GM12878 (cell line): ENCODE results near the gene ZNF75A. TPM values are rescaled to one million over a fixed set of nuclear protein-coding genes. Genes with fewer than 3 reads are reported as not detected.
A peak's percentile ranks its signal among the peaks of the same experiment; 100 is the strongest.

Source experiments
- ATAC-seq: fragments of 200-7000 bp; cut with Tn5 transposase; 3 replicates; pipeline ENCODE4 v1.9.1; 2020; ENCODE audit warnings: mild to moderate bottlenecking, moderate library complexity
- BruUV-seq: library from RNA; stranded (reverse); fragments of 400-500 nt; replicated peaks from 2 replicates; lab custom pipeline; 2021; lab: Mats Ljungman, UMichigan
- CTCF ChIA-PET: fragments of 300-600 bp; sonication (Branson Sonifier 250); formaldehyde crosslinking; extraction: SDS; loops from one replicate; lab custom pipeline; 2021; ENCODE audit warnings: inconsistent platforms; lab: Yijun Ruan, JAX
- POLR2A ChIA-PET: fragments of 350-600 bp; formaldehyde crosslinking; extraction: SDS; loops from one replicate; lab custom pipeline; 2021; ENCODE audit warnings: inconsistent platforms; lab: Charles Lee
- RAD21 ChIA-PET: fragments of 300-600 bp; sonication (Branson Sonifier 250); formaldehyde crosslinking; loops from one replicate; lab custom pipeline; 2023; ENCODE audit warnings: antibody characterized with exemption; ENCODE audit not compliant: unreplicated experiment; lab: Charles Lee
- SMC1A ChIA-PET: fragments of 300-600 bp; sonication (Branson Sonifier 250); formaldehyde crosslinking; loops from one replicate; lab custom pipeline; 2023; ENCODE audit not compliant: unreplicated experiment, uncharacterized antibody; lab: Charles Lee
- DNase-seq: peaks from one replicate; pipeline ENCODE4 v3.0.0-alpha.2; 2011; ENCODE audit warnings: low read depth, low spot score
- FAIRE-seq: peaks from 3 replicates; lab custom pipeline; 2011; peaks lifted over from hg19 to GRCh38; lab: Jason Lieb, UNC
- H2AFZ ChIP-seq: 2 replicates; pipeline ENCODE4 v1.6.0; 2011; ENCODE audit warnings: low read depth, low read length, control low read depth; ENCODE audit not compliant: control insufficient read depth
- H3K27ac ChIP-seq: 2 replicates; pipeline ENCODE4 v1.5.1; 2011; ENCODE audit warnings: control low read depth; ENCODE audit not compliant: control insufficient read depth, insufficient read depth
- H3K27me3 ChIP-seq, 2 experiments: replicated peaks in 1 of 2; 2 replicates each; pipeline versions ENCODE4 v1.6.0 to v1.6.1; 2011; ENCODE audit warnings: low read length in 1 of 2; ENCODE audit not compliant: control insufficient read depth in 2 of 2, insufficient read depth in 2 of 2
- H3K36me3 ChIP-seq, 2 experiments: 2 replicates each; pipeline ENCODE4 v1.5.1; 2011; ENCODE audit warnings: low read length in 1 of 2; ENCODE audit not compliant: control insufficient read depth in 2 of 2, insufficient read depth in 2 of 2
- H3K4me1 ChIP-seq: 2 replicates; pipeline ENCODE4 v1.6.1; 2011; ENCODE audit warnings: mild to moderate bottlenecking, low read length, moderate library complexity, mixed read lengths; ENCODE audit not compliant: control insufficient read depth, insufficient read depth
- H3K4me2 ChIP-seq: 2 replicates; pipeline ENCODE4 v1.6.0; 2011; ENCODE audit warnings: control low read depth; ENCODE audit not compliant: control insufficient read depth, insufficient read depth
- H3K4me3 ChIP-seq: fragments of 200-600 bp; sonication (generic); 2 replicates; pipeline ENCODE4 v1.5.1; 2016
- H3K79me2 ChIP-seq: 2 replicates; pipeline ENCODE4 v1.6.0; 2011; ENCODE audit warnings: low read length; ENCODE audit not compliant: control insufficient read depth, insufficient read depth
- H3K9ac ChIP-seq: 2 replicates; pipeline ENCODE4 v1.8.0; 2011; ENCODE audit warnings: low read length, control low read depth, mixed read lengths; ENCODE audit not compliant: control insufficient read depth, insufficient read depth
- H3K9me3 ChIP-seq: replicated peaks from 3 replicates; pipeline ENCODE4 v1.5.1; 2011; ENCODE audit warnings: mild to moderate bottlenecking, low read length; ENCODE audit not compliant: control insufficient read depth, insufficient read depth
- H4K20me1 ChIP-seq: 2 replicates; pipeline ENCODE4 v1.6.0; 2011; ENCODE audit not compliant: control insufficient read depth, insufficient read depth
- DPF2 ChIP-seq: fragments of 450-650 bp; IDR thresholded peaks from 2 replicates; pipeline ENCODE4 v1.6.1; 2017; ENCODE audit warnings: mild to moderate bottlenecking
- IKZF1 ChIP-seq: fragments of 450-650 bp; conservative IDR thresholded peaks from 2 replicates; pipeline ENCODE4 v1.6.1; 2017; ENCODE audit warnings: antibody characterized with exemption, mild to moderate bottlenecking
- SIN3A ChIP-seq: IDR thresholded peaks from 2 replicates; pipeline ENCODE4 v1.6.1; 2012; ENCODE audit warnings: low read depth, low read length, improper control_type of control experiment
- SMARCA5 ChIP-seq: fragments of 450-650 bp; IDR thresholded peaks from 2 replicates; pipeline ENCODE4 v1.6.1; 2017; ENCODE audit warnings: mild to moderate bottlenecking
- STAT3 ChIP-seq: IDR thresholded peaks from 2 replicates; pipeline ENCODE4 v1.6.1; 2011; ENCODE audit warnings: low read depth, low read length, improper control_type of control experiment
- ZBED1 ChIP-seq: IDR thresholded peaks from 2 replicates; pipeline ENCODE4 v1.6.1; 2016; ENCODE audit warnings: borderline replicate concordance
- ZNF207 ChIP-seq: fragments of 450-650 bp; IDR thresholded peaks from 2 replicates; pipeline ENCODE4 v1.6.1; 2014; ENCODE audit warnings: antibody characterized with exemption, mild to moderate bottlenecking, borderline replicate concordance
- ZNF217 ChIP-seq: fragments of 450-650 bp; IDR thresholded peaks from 2 replicates; pipeline ENCODE4 v1.6.1; 2017; ENCODE audit warnings: antibody characterized with exemption, mild to moderate bottlenecking
- WGBS: methylation state at CpG from one replicate; pipeline ENCODE4 v1.1.6; 2016; ENCODE audit warnings: low lambda C conversion rate; ENCODE audit not compliant: insufficient replicate concordance, insufficient coverage; ENCODE audit errors: missing lambda C conversion rate; 5-methylcytosine and 5-hydroxymethylcytosine counted together
- in situ Hi-C: fragments of 300-500 bp; cut with MboI; formaldehyde crosslinking; loops from 9 replicates; pipeline ENCODE4 v1.14.3; 2018; ENCODE audit warnings: mixed read lengths
- intact Hi-C: fragments of 100-400 bp; cut with micrococcal nuclease; formaldehyde crosslinking; loops from one replicate; pipeline ENCODE4 v1.14.2; 2022; ENCODE audit not compliant: unreplicated experiment
- polyA plus RNA-seq, 11 experiments: library from polyadenylated mRNA; depleted of rRNA in 4 of 11; unstranded in 6 of 11; stranded (reverse) in 5 of 11; fragments of >200 nt; fragmentation: Nextera tagmentation in 4 of 11; fragmentation: Illumina TruSeq in 1 of 11; extraction: Ambion mirVana in 4 of 11; extraction: Trizol in 1 of 11; gene quantifications; 1 replicate in 1 of 11; 2 replicates in 10 of 11; pipeline versions ENCODE4 v1.2.1 to v1.2.3, GENCODE V29; 2011 to 2016; ENCODE audit warnings: inconsistent platforms in 2 of 11, missing spikeins in 2 of 11, low read depth in 1 of 11
- total RNA-seq, 4 experiments: library from RNA; depleted of rRNA in 3 of 4; stranded (reverse); fragments of >200 nt in 3 of 4; fragmentation: Illumina TruSeq in 1 of 4; extraction: Trizol in 1 of 4; gene quantifications; 2 replicates each; pipeline versions ENCODE4 v1.2.1 to v1.2.3, GENCODE V29; 2013 to 2021
- TF ChIP-seq, protein P1 (sequence below): fragments of 450-650 bp; IDR thresholded peaks from 2 replicates; pipeline ENCODE4 v1.6.1; 2014; ENCODE audit warnings: mild to moderate bottlenecking
- TF ChIP-seq, protein P2 (sequence below): fragments of 450-650 bp; formaldehyde crosslinking; IDR thresholded peaks from 2 replicates; pipeline ENCODE4 v1.4.0; 2020; ENCODE audit warnings: mild to moderate bottlenecking, moderate library complexity

The ZNF75A gene
- total and polyA plus RNA-seq, 10 of the 15 experiments (the other 5 are each of a cell fraction or from before 2014, with no cell fraction given) = 7.4 to 21.2 (median 16.1) TPM

DNA sequence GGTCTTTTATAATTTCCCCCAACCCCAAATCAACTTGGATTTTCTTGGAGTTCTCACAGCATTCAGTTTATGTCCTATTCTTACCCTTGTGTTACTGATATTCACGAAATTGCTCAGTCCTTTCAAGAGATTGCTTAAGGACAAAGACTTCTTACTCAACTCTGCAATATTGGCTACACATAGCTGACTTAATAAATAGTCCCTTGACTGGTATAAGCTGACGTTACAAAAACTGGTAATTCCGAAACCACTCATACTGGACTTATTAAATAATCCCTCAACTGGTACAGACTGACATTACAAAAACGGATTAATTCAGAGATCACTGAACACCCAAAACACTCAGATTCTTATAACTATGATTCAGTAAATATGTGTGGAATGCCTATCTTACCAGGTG is 927 bp upstream of the ZNF75A start:
- Histone ChIP-seq H3K9me3 (peaks cover 42% of the 10 kb centered on the region), H3K36me3 (peaks cover 0 to 6% of the 10 kb centered on the region in 2 experiments; a peak in 1 of 4 replicates), H3K27me3 (no peaks in the 10 kb centered on the region), H3K4me3 (peak overlapping the region; percentile 79), H3K27ac (no peak overlapping the region), H3K4me1 (peaks cover 6% of the 10 kb centered on the region; the same call in 1 of the 2 replicates), H2AFZ (no peak overlapping the region; the same call in 1 of the 2 replicates), H3K4me2 (peak overlapping the region; percentile 91), H3K9ac (no peak overlapping the region), H4K20me1 (no peaks in the 10 kb centered on the region), H3K79me2 (peaks cover 2% of the 10 kb centered on the region)
- intact Hi-C loops = no loop called here
- WGBS = 80% methylated on average over 4 of the region's 4 CpGs
- ChIA-PET RAD21 (interaction anchor here (1.1 kb wide), 1 partner anchor 97 kb away, joined by 4 read pairs; the partner anchor contains the start of gene ZNF174), CTCF (interaction anchor here (0.6 to 1.9 kb wide), 2 partner anchors 37 to 38 kb away, joined by 3 to 6 read pairs; no protein-coding TSS in a partner anchor), SMC1A (interaction anchor here (0.6 to 1.0 kb wide), 2 partner anchors 105 to 131 kb away, joined by 3 read pairs; no protein-coding TSS in a partner anchor), POLR2A (interaction anchor here (0.5 to 1.3 kb wide), 5 partner anchors 22 to 157 kb away, joined by 3 to 5 read pairs (median 4); partner anchors contain the start of genes ZNF174 and ZSCAN32)
- BruUV-seq = no TSS peak
- in situ Hi-C loops = no loop called here
- no peak for DNase-seq
- TF ChIP-seq, protein P1, sequence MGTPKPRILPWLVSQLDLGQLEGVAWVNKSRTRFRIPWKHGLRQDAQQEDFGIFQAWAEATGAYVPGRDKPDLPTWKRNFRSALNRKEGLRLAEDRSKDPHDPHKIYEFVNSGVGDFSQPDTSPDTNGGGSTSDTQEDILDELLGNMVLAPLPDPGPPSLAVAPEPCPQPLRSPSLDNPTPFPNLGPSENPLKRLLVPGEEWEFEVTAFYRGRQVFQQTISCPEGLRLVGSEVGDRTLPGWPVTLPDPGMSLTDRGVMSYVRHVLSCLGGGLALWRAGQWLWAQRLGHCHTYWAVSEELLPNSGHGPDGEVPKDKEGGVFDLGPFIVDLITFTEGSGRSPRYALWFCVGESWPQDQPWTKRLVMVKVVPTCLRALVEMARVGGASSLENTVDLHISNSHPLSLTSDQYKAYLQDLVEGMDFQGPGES = no peak
- TF ChIP-seq, protein P2, sequence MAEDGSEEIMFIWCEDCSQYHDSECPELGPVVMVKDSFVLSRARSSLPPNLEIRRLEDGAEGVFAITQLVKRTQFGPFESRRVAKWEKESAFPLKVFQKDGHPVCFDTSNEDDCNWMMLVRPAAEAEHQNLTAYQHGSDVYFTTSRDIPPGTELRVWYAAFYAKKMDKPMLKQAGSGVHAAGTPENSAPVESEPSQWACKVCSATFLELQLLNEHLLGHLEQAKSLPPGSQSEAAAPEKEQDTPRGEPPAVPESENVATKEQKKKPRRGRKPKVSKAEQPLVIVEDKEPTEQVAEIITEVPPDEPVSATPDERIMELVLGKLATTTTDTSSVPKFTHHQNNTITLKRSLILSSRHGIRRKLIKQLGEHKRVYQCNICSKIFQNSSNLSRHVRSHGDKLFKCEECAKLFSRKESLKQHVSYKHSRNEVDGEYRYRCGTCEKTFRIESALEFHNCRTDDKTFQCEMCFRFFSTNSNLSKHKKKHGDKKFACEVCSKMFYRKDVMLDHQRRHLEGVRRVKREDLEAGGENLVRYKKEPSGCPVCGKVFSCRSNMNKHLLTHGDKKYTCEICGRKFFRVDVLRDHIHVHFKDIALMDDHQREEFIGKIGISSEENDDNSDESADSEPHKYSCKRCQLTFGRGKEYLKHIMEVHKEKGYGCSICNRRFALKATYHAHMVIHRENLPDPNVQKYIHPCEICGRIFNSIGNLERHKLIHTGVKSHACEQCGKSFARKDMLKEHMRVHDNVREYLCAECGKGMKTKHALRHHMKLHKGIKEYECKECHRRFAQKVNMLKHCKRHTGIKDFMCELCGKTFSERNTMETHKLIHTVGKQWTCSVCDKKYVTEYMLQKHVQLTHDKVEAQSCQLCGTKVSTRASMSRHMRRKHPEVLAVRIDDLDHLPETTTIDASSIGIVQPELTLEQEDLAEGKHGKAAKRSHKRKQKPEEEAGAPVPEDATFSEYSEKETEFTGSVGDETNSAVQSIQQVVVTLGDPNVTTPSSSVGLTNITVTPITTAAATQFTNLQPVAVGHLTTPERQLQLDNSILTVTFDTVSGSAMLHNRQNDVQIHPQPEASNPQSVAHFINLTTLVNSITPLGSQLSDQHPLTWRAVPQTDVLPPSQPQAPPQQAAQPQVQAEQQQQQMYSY (CRISPR knock-in tag) = no peak
- no peak for TF ChIP-seq SIN3A
- no peak for TF ChIP-seq STAT3
- no peak for TF ChIP-seq DPF2
- no peak for TF ChIP-seq ZNF207
- TF ChIP-seq ZBED1 = no peak
- TF ChIP-seq SMARCA5 = no peak
- no peak for TF ChIP-seq IKZF1
- TF ChIP-seq ZNF217 = no peak
- FAIRE-seq = no peak
- ATAC-seq = no peak
